OCI-LY7 (cell line): ENCODE measurements around the gene OPALIN.

Experiments
- EZH2phosphoT487 ChIP-seq: fragments of 200-600 bp; sonication (generic); IDR thresholded peaks from 2 replicates; pipeline ENCODE4 v1.6.1; 2018; ENCODE audit warnings: low read depth, borderline replicate concordance, mild to moderate bottlenecking, mixed run types, antibody characterized with exemption, low read length, moderate library complexity, mixed read lengths
- TF ChIP-seq, protein P1 (sequence below): fragments of 200-600 bp; sonication (generic); conservative IDR thresholded peaks from 2 replicates; pipeline ENCODE4 v1.5.1; 2014; ENCODE audit warnings: mild to moderate bottlenecking, antibody characterized with exemption, low read length, moderate library complexity, mixed read lengths

DNA sequence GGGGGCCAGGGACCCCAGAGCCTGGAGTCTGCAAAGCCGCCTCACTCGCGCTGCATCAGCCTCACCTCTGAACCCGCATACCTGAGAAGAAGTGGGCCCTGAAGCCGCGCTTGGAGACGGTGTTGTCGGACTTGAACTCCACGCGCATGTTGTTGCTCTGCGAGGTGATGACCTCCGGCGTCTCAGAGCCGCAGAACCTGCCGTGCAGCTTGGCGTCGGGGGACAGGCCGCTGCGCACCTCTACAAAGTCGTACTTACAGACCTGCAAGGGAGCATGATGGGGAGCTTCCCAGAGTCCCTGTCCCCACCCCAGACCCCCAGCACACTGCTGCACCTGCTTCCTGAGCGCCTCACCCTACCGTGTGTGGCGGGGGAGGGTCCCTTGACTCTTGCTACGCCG lies 25.7 kb upstream of the OPALIN start:
- TF ChIP-seq, protein P1, sequence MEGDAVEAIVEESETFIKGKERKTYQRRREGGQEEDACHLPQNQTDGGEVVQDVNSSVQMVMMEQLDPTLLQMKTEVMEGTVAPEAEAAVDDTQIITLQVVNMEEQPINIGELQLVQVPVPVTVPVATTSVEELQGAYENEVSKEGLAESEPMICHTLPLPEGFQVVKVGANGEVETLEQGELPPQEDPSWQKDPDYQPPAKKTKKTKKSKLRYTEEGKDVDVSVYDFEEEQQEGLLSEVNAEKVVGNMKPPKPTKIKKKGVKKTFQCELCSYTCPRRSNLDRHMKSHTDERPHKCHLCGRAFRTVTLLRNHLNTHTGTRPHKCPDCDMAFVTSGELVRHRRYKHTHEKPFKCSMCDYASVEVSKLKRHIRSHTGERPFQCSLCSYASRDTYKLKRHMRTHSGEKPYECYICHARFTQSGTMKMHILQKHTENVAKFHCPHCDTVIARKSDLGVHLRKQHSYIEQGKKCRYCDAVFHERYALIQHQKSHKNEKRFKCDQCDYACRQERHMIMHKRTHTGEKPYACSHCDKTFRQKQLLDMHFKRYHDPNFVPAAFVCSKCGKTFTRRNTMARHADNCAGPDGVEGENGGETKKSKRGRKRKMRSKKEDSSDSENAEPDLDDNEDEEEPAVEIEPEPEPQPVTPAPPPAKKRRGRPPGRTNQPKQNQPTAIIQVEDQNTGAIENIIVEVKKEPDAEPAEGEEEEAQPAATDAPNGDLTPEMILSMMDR, result no peak
- TF ChIP-seq EZH2phosphoT487, result no peak
